H9 (cell line): ENCODE measurements around the gene AGTRAP. TPM values are rescaled to one million over a fixed set of nuclear protein-coding genes. Genes with fewer than 3 reads are reported as not detected.

Source experiments
- DNase-seq: peaks from one replicate; pipeline ENCODE4 v3.0.0-alpha.2; 2017
- H2AFZ ChIP-seq: one replicate; pipeline ENCODE4 v1.6.1; 2013; ENCODE audit warnings: mild to moderate bottlenecking, low read length, control low read depth, moderate library complexity
- H2AK5ac ChIP-seq: 2 replicates; pipeline ENCODE4 v1.6.1; 2013; ENCODE audit warnings: low read length, control low read depth, mixed read lengths; ENCODE audit not compliant: insufficient read length
- H2BK120ac ChIP-seq: one replicate; pipeline ENCODE4 v1.6.1; 2013; ENCODE audit warnings: low read depth, mild to moderate bottlenecking, low read length, control low read depth, inconsistent platforms; ENCODE audit not compliant: poor library complexity, severe bottlenecking
- H2BK12ac ChIP-seq: 2 replicates; pipeline ENCODE4 v1.6.1; 2013; ENCODE audit warnings: low read length, control low read depth, mixed read lengths, low read depth; ENCODE audit not compliant: insufficient read length
- H2BK15ac ChIP-seq: 2 replicates; pipeline ENCODE4 v1.6.1; 2013; ENCODE audit warnings: low read depth, low read length, control low read depth
- H2BK20ac ChIP-seq: one replicate; pipeline ENCODE4 v1.6.1; 2013; ENCODE audit warnings: low read depth, mild to moderate bottlenecking, low read length, control low read depth, inconsistent platforms; ENCODE audit not compliant: poor library complexity, severe bottlenecking
- H2BK5ac ChIP-seq: 2 replicates; pipeline ENCODE4 v1.6.1; 2013; ENCODE audit warnings: low read length, control low read depth, mixed read lengths; ENCODE audit not compliant: insufficient read length
- H3K14ac ChIP-seq: 2 replicates; pipeline ENCODE4 v1.6.1; 2013; ENCODE audit warnings: low read length, control low read depth; ENCODE audit not compliant: insufficient read depth
- H3K18ac ChIP-seq: 2 replicates; pipeline ENCODE4 v1.6.1; 2013; ENCODE audit warnings: low read depth, mild to moderate bottlenecking, mixed read lengths, low read length, control low read depth; ENCODE audit not compliant: insufficient read length
- H3K23ac ChIP-seq: 2 replicates; pipeline ENCODE4 v1.6.1; 2013; ENCODE audit warnings: low read length, control low read depth, mixed read lengths, low read depth; ENCODE audit not compliant: insufficient read length
- H3K23me2 ChIP-seq: 2 replicates; pipeline ENCODE4 v1.6.1; 2013; ENCODE audit warnings: low read depth, mild to moderate bottlenecking, mixed read lengths, low read length, control low read depth; ENCODE audit not compliant: insufficient read length, poor library complexity, severe bottlenecking
- H3K27ac ChIP-seq: 2 replicates; pipeline ENCODE4 v1.5.1; 2013; ENCODE audit warnings: low read length, control low read depth, mixed read lengths, low read depth; ENCODE audit not compliant: insufficient read length
- H3K27me3 ChIP-seq: 2 replicates; pipeline ENCODE4 v1.6.1; 2013; ENCODE audit warnings: low read length, control low read depth, inconsistent platforms; ENCODE audit not compliant: insufficient read depth
- H3K4ac ChIP-seq: 2 replicates; pipeline ENCODE4 v1.6.1; 2013; ENCODE audit warnings: low read depth, mild to moderate bottlenecking, control low read depth, inconsistent platforms, low read length, moderate library complexity
- H3K4me1 ChIP-seq: 2 replicates; pipeline ENCODE4 v1.6.1; 2013; ENCODE audit warnings: low read length, control low read depth, inconsistent platforms; ENCODE audit not compliant: insufficient read depth
- H3K4me2 ChIP-seq: 2 replicates; pipeline ENCODE4 v1.6.1; 2013; ENCODE audit warnings: low read length, control low read depth, mixed read lengths; ENCODE audit not compliant: insufficient read length, insufficient read depth
- H3K56ac ChIP-seq: 2 replicates; pipeline ENCODE4 v1.6.1; 2013; ENCODE audit warnings: low read depth, mild to moderate bottlenecking, mixed read lengths, low read length, control low read depth; ENCODE audit not compliant: insufficient read length
- H3K79me1 ChIP-seq: 2 replicates; pipeline ENCODE4 v1.6.1; 2013; ENCODE audit warnings: low read depth, mild to moderate bottlenecking, moderate library complexity, low read length, control low read depth, inconsistent platforms; ENCODE audit not compliant: insufficient read depth, poor library complexity, severe bottlenecking
- H3K79me2 ChIP-seq: 2 replicates; pipeline ENCODE4 v1.6.1; 2013; ENCODE audit warnings: low read length, control low read depth, inconsistent platforms; ENCODE audit not compliant: insufficient read depth
- H3K9ac ChIP-seq: 2 replicates; pipeline ENCODE4 v1.6.1; 2013; ENCODE audit warnings: low read length, control low read depth, mixed read lengths; ENCODE audit not compliant: insufficient read length; ENCODE audit errors: extremely low read depth
- H3K9me3 ChIP-seq: one replicate; pipeline ENCODE4 v1.6.1; 2013; ENCODE audit warnings: low read depth, low read length, inconsistent platforms; ENCODE audit not compliant: control insufficient read depth
- H3T11ph ChIP-seq: one replicate; pipeline ENCODE4 v1.6.1; 2013; ENCODE audit warnings: mild to moderate bottlenecking, low read length, control low read depth, inconsistent platforms
- H4K20me1 ChIP-seq: one replicate; pipeline ENCODE4 v1.6.1; 2013; ENCODE audit not compliant: control insufficient read depth, insufficient read length, insufficient read depth
- H4K5ac ChIP-seq: 2 replicates; pipeline ENCODE4 v1.6.1; 2013; ENCODE audit warnings: low read depth, mild to moderate bottlenecking, mixed read lengths, low read length, control low read depth; ENCODE audit not compliant: insufficient read length
- H4K8ac ChIP-seq: replicated peaks from 2 replicates; pipeline ENCODE4 v1.6.1; 2013; ENCODE audit warnings: low read length, control low read depth, mixed read lengths, low read depth; ENCODE audit not compliant: insufficient read length
- H4K91ac ChIP-seq: 2 replicates; pipeline ENCODE4 v1.6.1; 2013; ENCODE audit warnings: low read depth, mild to moderate bottlenecking, moderate library complexity, mixed read lengths, low read length, control low read depth; ENCODE audit not compliant: insufficient read length
- H3K27ac Mint-ChIP-seq, 3 experiments: 2 replicates in 2 of 3; 3 replicates in 1 of 3; pipeline ENCODE4 v1.8.0; 2020 to 2021; ENCODE audit warnings: mixed read lengths in 3 of 3, mild to moderate bottlenecking in 1 of 3, moderate library complexity in 1 of 3
- H3K27me3 Mint-ChIP-seq: 2 replicates; pipeline ENCODE4 v1.8.0; 2021; ENCODE audit warnings: low read depth, mild to moderate bottlenecking, moderate library complexity, mixed read lengths
- H3K36me3 Mint-ChIP-seq, 3 experiments: 2 replicates in 2 of 3; 3 replicates in 1 of 3; pipeline ENCODE4 v1.8.0; 2020 to 2021; ENCODE audit warnings: low read depth in 3 of 3, mixed read lengths in 3 of 3; ENCODE audit not compliant: insufficient read depth in 1 of 3
- H3K4me1 Mint-ChIP-seq, 2 experiments: 2 replicates each; pipeline ENCODE4 v1.8.0; 2020; ENCODE audit warnings: mixed read lengths in 2 of 2
- H3K4me3 Mint-ChIP-seq, 2 experiments: 2 replicates in 1 of 2; 3 replicates in 1 of 2; pipeline ENCODE4 v1.8.0; 2020 to 2021; ENCODE audit warnings: mild to moderate bottlenecking in 2 of 2, mixed read lengths in 2 of 2, moderate library complexity in 1 of 2
- H3K9me3 Mint-ChIP-seq, 2 experiments: 2 replicates in 1 of 2; 3 replicates in 1 of 2; pipeline ENCODE4 v1.8.0; 2020; ENCODE audit warnings: mild to moderate bottlenecking in 2 of 2, mixed read lengths in 2 of 2, moderate library complexity in 1 of 2
- WGBS: extraction: QIAGEN DNeasy Blood & Tissue Kit; methylation state at CpG from one replicate; pipeline ENCODE4 v1.1.7; 2013; ENCODE audit warnings: missing lambda C conversion rate, low lambda C conversion rate, mixed read lengths; ENCODE audit not compliant: insufficient read length; ENCODE audit errors: extremely low coverage; 5-methylcytosine and 5-hydroxymethylcytosine counted together
- total RNA-seq: library from RNA; stranded (reverse); gene quantifications from 2 replicates; pipeline ENCODE4 v1.2.1, GENCODE V29; 2021
- TF ChIP-seq, protein P1 (sequence below): fragments of 200-600 bp; sonication (generic); conservative IDR thresholded peaks from 3 replicates; pipeline ENCODE4 v1.8.0; 2021; ENCODE audit warnings: antibody characterized with exemption, mild to moderate bottlenecking

The AGTRAP gene
- total RNA-seq, 1 experiment from 2014 or later = 60.9 TPM

GRCh38 chr1:11757047-11757446 lies 21.1 kb downstream of the AGTRAP start:
- WGBS = no CpG with 5 or more reads among the region's 1 CpG
- TF ChIP-seq, protein P1, sequence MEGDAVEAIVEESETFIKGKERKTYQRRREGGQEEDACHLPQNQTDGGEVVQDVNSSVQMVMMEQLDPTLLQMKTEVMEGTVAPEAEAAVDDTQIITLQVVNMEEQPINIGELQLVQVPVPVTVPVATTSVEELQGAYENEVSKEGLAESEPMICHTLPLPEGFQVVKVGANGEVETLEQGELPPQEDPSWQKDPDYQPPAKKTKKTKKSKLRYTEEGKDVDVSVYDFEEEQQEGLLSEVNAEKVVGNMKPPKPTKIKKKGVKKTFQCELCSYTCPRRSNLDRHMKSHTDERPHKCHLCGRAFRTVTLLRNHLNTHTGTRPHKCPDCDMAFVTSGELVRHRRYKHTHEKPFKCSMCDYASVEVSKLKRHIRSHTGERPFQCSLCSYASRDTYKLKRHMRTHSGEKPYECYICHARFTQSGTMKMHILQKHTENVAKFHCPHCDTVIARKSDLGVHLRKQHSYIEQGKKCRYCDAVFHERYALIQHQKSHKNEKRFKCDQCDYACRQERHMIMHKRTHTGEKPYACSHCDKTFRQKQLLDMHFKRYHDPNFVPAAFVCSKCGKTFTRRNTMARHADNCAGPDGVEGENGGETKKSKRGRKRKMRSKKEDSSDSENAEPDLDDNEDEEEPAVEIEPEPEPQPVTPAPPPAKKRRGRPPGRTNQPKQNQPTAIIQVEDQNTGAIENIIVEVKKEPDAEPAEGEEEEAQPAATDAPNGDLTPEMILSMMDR = no peak
- H3K4me3 Mint-ChIP-seq = no peak overlapping the region

More at GRCh38 chr1:11757047-11757446, 21.1 kb downstream of the AGTRAP start:
- Histone ChIP-seq H3K4me1 (no peaks in the 10 kb centered on the region; the same call in 1 of the 2 replicates), H3K27ac (no peak overlapping the region), H3T11ph (no peak overlapping the region), H3K23me2 (no peaks in the 10 kb centered on the region), H2AFZ (no peak overlapping the region), H4K20me1 (no peaks in the 10 kb centered on the region), H3K56ac (no peak overlapping the region), H3K18ac (no peak overlapping the region), H4K8ac (no peak overlapping the region), H3K23ac (no peak overlapping the region), H2BK12ac (no peak overlapping the region), H4K5ac (no peak overlapping the region), H3K27me3 (peaks cover 15% of the 10 kb centered on the region), H4K91ac (no peak overlapping the region), H3K79me1 (no peaks in the 10 kb centered on the region), H2BK20ac (no peak overlapping the region), H3K4ac (no peak overlapping the region), H3K9ac (no peak overlapping the region), H2BK120ac (no peak overlapping the region), H3K79me2 (no peaks in the 10 kb centered on the region), H2AK5ac (no peak overlapping the region), H2BK5ac (no peak overlapping the region), H3K14ac (no peak overlapping the region), H3K4me2 (no peak overlapping the region), H3K9me3 (no peaks in the 10 kb centered on the region), H2BK15ac (no peak overlapping the region)
- H3K9me3 Mint-ChIP-seq = peaks cover 14 to 15% of the 10 kb centered on the region in 2 experiments
- no peak for DNase-seq
- no peaks in the 10 kb centered on the region; a peak in 1 of 7 replicates for H3K36me3 Mint-ChIP-seq
- H3K27ac Mint-ChIP-seq = no peak overlapping the region
- H3K27me3 Mint-ChIP-seq = peaks cover 51% of the 10 kb centered on the region
- H3K4me1 Mint-ChIP-seq = peaks cover 15 to 18% of the 10 kb centered on the region in 2 experiments
